ENCODE data around the gene TBC1D10A.
A peak's percentile ranks its signal among the peaks of the same experiment; 100 is the strongest.

Gene TBC1D10A

DNA sequence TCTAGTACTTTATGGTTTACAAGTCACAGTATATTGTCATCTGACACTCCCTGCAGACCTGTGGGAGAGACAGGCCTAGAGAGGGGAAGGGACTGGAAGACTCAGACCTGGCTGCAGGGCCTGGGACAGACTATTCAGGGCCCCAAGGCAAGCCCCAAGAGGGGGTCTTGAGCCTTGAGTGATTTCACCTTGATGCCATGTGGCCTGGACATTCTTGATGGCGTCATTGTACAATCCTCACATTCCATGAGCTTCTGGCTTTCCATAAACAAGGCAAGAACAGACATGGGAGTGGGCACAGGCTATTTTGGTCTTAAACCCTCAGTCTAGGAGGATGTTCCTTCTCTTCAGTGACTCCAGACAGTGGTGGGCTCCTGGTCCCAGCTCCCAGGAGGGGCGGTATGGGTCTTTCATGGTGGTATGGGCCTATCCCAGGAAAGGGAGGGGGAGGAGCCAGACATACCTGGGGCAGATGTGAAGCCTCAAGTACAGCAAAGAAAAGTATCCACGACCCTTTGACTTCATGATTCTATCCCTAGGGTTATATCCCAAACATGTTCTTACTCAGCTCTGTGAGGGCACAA is 1.8 kb upstream of the TBC1D10A start:
- H3K4me2 ChIP-seq (ENCODE audit: low read depth, low read length, poor library complexity, severe bottlenecking) = no peak overlapping the region
- no peaks in the 10 kb centered on the region for H3K27me3 ChIP-seq (ENCODE audit: insufficient read depth, low read length, poor library complexity, severe bottlenecking)
- H3K4me3 ChIP-seq (ENCODE audit: low read length, poor library complexity, severe bottlenecking) = no peak overlapping the region
- no peaks in the 10 kb centered on the region for H3K9me2 ChIP-seq (replicated peaks; ENCODE audit: low read depth, low read length)
- peaks cover 7% of the 10 kb centered on the region; the same call in 1 of the 2 replicates for H3F3A ChIP-seq (ENCODE audit: low read depth)
- no peak for TF ChIP-seq EZH2phosphoT487 (IDR thresholded peaks at IDR 0.05; ENCODE audit: borderline replicate concordance)
- TF ChIP-seq, protein P1, sequence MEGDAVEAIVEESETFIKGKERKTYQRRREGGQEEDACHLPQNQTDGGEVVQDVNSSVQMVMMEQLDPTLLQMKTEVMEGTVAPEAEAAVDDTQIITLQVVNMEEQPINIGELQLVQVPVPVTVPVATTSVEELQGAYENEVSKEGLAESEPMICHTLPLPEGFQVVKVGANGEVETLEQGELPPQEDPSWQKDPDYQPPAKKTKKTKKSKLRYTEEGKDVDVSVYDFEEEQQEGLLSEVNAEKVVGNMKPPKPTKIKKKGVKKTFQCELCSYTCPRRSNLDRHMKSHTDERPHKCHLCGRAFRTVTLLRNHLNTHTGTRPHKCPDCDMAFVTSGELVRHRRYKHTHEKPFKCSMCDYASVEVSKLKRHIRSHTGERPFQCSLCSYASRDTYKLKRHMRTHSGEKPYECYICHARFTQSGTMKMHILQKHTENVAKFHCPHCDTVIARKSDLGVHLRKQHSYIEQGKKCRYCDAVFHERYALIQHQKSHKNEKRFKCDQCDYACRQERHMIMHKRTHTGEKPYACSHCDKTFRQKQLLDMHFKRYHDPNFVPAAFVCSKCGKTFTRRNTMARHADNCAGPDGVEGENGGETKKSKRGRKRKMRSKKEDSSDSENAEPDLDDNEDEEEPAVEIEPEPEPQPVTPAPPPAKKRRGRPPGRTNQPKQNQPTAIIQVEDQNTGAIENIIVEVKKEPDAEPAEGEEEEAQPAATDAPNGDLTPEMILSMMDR (conservative IDR thresholded peaks at IDR 0.05; ENCODE audit: low read length) = no peak
- peaks cover 35% of the 10 kb centered on the region for H3K4me1 ChIP-seq (ENCODE audit: insufficient read depth, low read length, poor library complexity, severe bottlenecking)
- no peak overlapping the region for H2AFZ ChIP-seq (ENCODE audit: low read length)
- peaks cover 27% of the 10 kb centered on the region for H3K79me2 ChIP-seq (ENCODE audit: insufficient read depth, low read length)
- H4K20me1 ChIP-seq (ENCODE audit: insufficient read depth, low read length, poor library complexity, severe bottlenecking) = peaks cover 18% of the 10 kb centered on the region
- H3K9me3 ChIP-seq (ENCODE audit: insufficient read depth, low read depth, low read length) = no peaks in the 10 kb centered on the region
- H3K36me3 ChIP-seq (ENCODE audit: insufficient read depth, low read length) = peaks cover 21% of the 10 kb centered on the region
- H3K9ac ChIP-seq (ENCODE audit: low read depth, low read length, poor library complexity, severe bottlenecking) = no peak overlapping the region

DNA sequence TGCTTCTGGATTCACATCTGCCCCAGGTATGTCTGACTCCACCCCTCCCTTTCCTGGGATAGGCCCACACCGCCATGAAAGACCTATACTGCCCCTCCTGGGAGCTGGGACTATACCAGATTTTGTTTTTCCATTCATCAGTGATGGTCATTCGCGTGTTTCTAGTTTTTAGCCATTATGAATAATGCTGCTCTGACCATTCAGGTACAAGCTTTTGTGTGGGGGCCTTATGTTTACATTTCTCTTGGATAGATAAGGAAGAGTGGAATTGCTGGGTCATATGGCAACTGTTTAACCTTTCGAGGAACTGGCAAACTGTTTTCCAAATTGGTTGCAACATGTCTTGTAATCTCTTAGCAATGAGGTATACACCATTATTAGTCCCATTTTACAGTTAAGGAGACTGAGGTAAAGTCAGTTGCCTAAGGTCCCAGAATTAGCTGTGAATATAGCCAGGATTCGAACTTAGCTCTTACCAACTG is 1.2 kb upstream of the TBC1D10A start:
- Histone ChIP-seq H3K4me1 (ENCODE audit: insufficient read depth, low read length, poor library complexity, severe bottlenecking) (peaks cover 36% of the 10 kb centered on the region), H3K79me2 (ENCODE audit: insufficient read depth, low read length) (peaks cover 34% of the 10 kb centered on the region), H3F3A (ENCODE audit: low read depth) (0 out of 2 replicates have a peak, but pooled peaks cover 5% of the 10 kb centered on the region), H3K9me3 (ENCODE audit: insufficient read depth, low read depth, low read length) (no peaks in the 10 kb centered on the region), H3K36me3 (ENCODE audit: insufficient read depth, low read length) (peaks cover 15% of the 10 kb centered on the region; the same call in 1 of the 2 replicates), H3K9me2 (replicated peaks; ENCODE audit: low read depth, low read length) (no peaks in the 10 kb centered on the region), H3K27me3 (ENCODE audit: insufficient read depth, low read length, poor library complexity, severe bottlenecking) (no peaks in the 10 kb centered on the region), H2AFZ (ENCODE audit: low read length) (no peak overlapping the region), H4K20me1 (ENCODE audit: insufficient read depth, low read length, poor library complexity, severe bottlenecking) (peaks cover 18% of the 10 kb centered on the region), H3K9ac (ENCODE audit: low read depth, low read length, poor library complexity, severe bottlenecking) (peak overlapping the region; percentile 79), H3K4me3 (ENCODE audit: low read length, poor library complexity, severe bottlenecking) (peak overlapping the region; percentile 73), H3K4me2 (ENCODE audit: low read depth, low read length, poor library complexity, severe bottlenecking) (peak overlapping the region; percentile 96)
- TF ChIP-seq EZH2phosphoT487 (IDR thresholded peaks at IDR 0.05; ENCODE audit: borderline replicate concordance) = no peak

DNA sequence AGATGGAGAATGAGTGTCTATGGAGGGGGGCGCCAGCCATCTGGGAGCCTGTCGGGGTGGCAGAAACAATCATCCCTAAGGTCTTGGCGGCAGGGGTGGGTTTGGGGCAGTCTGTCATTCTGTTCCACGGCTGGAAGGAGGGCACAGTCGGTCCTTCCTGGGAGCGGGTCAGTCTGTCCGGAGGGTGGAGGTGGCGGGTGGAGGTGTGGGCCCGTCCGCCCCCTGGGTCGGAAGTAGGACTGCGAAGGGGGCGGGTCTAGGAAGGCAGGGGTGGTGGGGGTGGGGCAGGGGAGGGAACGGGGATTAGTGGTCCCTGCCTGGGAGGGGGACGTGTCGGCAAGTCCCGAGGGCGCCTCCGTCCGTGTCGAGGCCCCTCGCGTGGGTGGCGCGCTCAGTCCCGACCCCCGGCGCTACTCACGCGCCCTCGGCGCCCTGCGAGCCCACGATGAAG is 461 bp downstream of the TBC1D10A start:
- TF ChIP-seq, protein P1 (conservative IDR thresholded peaks at IDR 0.05; ENCODE audit: low read length) = no peak
- no peak for TF ChIP-seq EZH2phosphoT487 (IDR thresholded peaks at IDR 0.05; ENCODE audit: borderline replicate concordance)
- H2AFZ ChIP-seq (ENCODE audit: low read length) = peak overlapping the region; percentile 82

More for the DNA sequence above, 461 bp downstream of the TBC1D10A start:
- Histone ChIP-seq H3K4me1 (ENCODE audit: insufficient read depth, low read length, poor library complexity, severe bottlenecking) (peaks cover 46% of the 10 kb centered on the region), H3K9me2 (replicated peaks; ENCODE audit: low read depth, low read length) (no peaks in the 10 kb centered on the region), H3K9me3 (ENCODE audit: insufficient read depth, low read depth, low read length) (no peaks in the 10 kb centered on the region), H3K79me2 (ENCODE audit: insufficient read depth, low read length) (peaks cover 50% of the 10 kb centered on the region), H3K4me3 (ENCODE audit: low read length, poor library complexity, severe bottlenecking) (peak overlapping the region; percentile 96), H3F3A (ENCODE audit: low read depth) (no peaks in the 10 kb centered on the region), H3K9ac (ENCODE audit: low read depth, low read length, poor library complexity, severe bottlenecking) (peak overlapping the region; percentile 83), H3K4me2 (ENCODE audit: low read depth, low read length, poor library complexity, severe bottlenecking) (peak overlapping the region; percentile 98), H3K36me3 (ENCODE audit: insufficient read depth, low read length) (peaks cover 6% of the 10 kb centered on the region; the same call in 1 of the 2 replicates), H4K20me1 (ENCODE audit: insufficient read depth, low read length, poor library complexity, severe bottlenecking) (peaks cover 18% of the 10 kb centered on the region), H3K27me3 (ENCODE audit: insufficient read depth, low read length, poor library complexity, severe bottlenecking) (no peaks in the 10 kb centered on the region)
